Measurements from ENCODE around the gene SYTL3. TPM values are rescaled to one million over a fixed set of nuclear protein-coding genes. Genes with fewer than 3 reads are reported as not detected.

The SYTL3 gene
- total and polyA plus RNA-seq, 2 experiments from 2014 or later = 0.07 TPM; not detected in 1

- Histone ChIP-seq H3K36me3 (ENCODE audit: insufficient read depth) (peaks cover 9% of the 10 kb centered on the region), H4K20me1 (replicated peaks; ENCODE audit: insufficient read depth) (peaks cover 10% of the 10 kb centered on the region), H3K27me3 (ENCODE audit: insufficient read depth) (no peaks in the 10 kb centered on the region), H3K79me2 (replicated peaks; ENCODE audit: insufficient read depth) (no peaks in the 10 kb centered on the region), H3K4me1 (ENCODE audit: insufficient read depth) (no peaks in the 10 kb centered on the region), H3K4me3 (no peak overlapping the region), H3K27ac (ENCODE audit: low read depth) (no peak overlapping the region; the same call in 1 of the 2 replicates), H2AFZ (no peak overlapping the region), H3K4me2 (no peak overlapping the region), H3K9me2 (ENCODE audit: insufficient read depth) (no peaks in the 10 kb centered on the region), H3F3A (replicated peaks; ENCODE audit: low read depth) (no peaks in the 10 kb centered on the region)
- Mint-ChIP-seq H3K4me3 (no peak overlapping the region), H3K27me3 (ENCODE audit: insufficient read depth, low read depth, poor library complexity) (peaks cover 19% of the 10 kb centered on the region), H3K36me3 (ENCODE audit: low read depth) (peaks cover 66% of the 10 kb centered on the region), H3K27ac (peak overlapping the region; percentile 85), H3K9me3 (no peaks in the 10 kb centered on the region), H3K4me1 (peaks cover 21% of the 10 kb centered on the region)
- ATAC-seq (no peak), DNase-seq (ENCODE audit: low spot score) (no peak)
- TF ChIP-seq STAT1 (IDR thresholded peaks at IDR 0.05; ENCODE audit: unreplicated experiment) (no peak), CREB1 (CRISPR knock-in tag; IDR thresholded peaks at IDR 0.05; ENCODE audit: low read depth) (no peak), JUNB (IDR thresholded peaks at IDR 0.05; ENCODE audit: unreplicated experiment) (no peak), POLR2AphosphoS5 (IDR thresholded peaks at IDR 0.05; ENCODE audit: low read depth) (no peak), NANOG (IDR thresholded peaks at IDR 0.05; ENCODE audit: borderline replicate concordance) (no peak), EZH2phosphoT487 (IDR thresholded peaks at IDR 0.05; ENCODE audit: unreplicated experiment) (no peak), REST (IDR thresholded peaks at IDR 0.05; ENCODE audit: unreplicated experiment) (no peak), ETS1 (IDR thresholded peaks at IDR 0.05) (no peak), CTCF (conservative IDR thresholded peaks at IDR 0.05; ENCODE audit: low read depth in 2 of 2) (no peak), ZNF331 (CRISPR knock-in tag; IDR thresholded peaks at IDR 0.05; ENCODE audit: low read depth) (no peak), EZH2 (IDR thresholded peaks at IDR 0.05; ENCODE audit: low read depth, unreplicated experiment) (no peak), ZNF462 (CRISPR knock-in tag; IDR thresholded peaks at IDR 0.05) (no peak), ZNF114 (CRISPR knock-in tag; IDR thresholded peaks at IDR 0.05) (no peak)
Observed at GRCh38 chr6:158631678-158632537, 17.9 kb upstream of the SYTL3 start.
